Heart right ventricle (tissue), 16 donors: ENCODE measurements around the gene PLEKHG5. TPM values are rescaled to one million over a fixed set of nuclear protein-coding genes. Genes with fewer than 3 reads are reported as not detected.
A peak's percentile ranks its signal among the peaks of the same experiment; 100 is the strongest.

Source experiments
- ATAC-seq, 8 donors: fragments of 200-7000 bp; cut with Tn5 transposase; one replicate each; pipeline ENCODE4 v1.9.1; 2020; ENCODE audit warnings: mild to moderate bottlenecking in 8 of 8, moderate library complexity in 8 of 8, moderate number of reproducible peaks in 1 of 8
- DNase-seq, 2 donors: peaks; one replicate each; pipeline ENCODE4 v3.0.0-alpha.2; 2020
- H3K27ac ChIP-seq, 10 donors: fragments of 200-600 bp; sonication (generic) in 2 of 10; one replicate each; pipeline versions ENCODE4 v1.5.0 to v1.8.0; 2020 to 2022; ENCODE audit warnings: mild to moderate bottlenecking in 3 of 10
- H3K27me3 ChIP-seq, 7 donors: fragments of 200-600 bp; one replicate each; pipeline ENCODE4 v1.8.0; 2021 to 2022; ENCODE audit warnings: mild to moderate bottlenecking in 2 of 7
- H3K36me3 ChIP-seq, 9 donors: fragments of 200-600 bp; sonication (generic) in 1 of 9; one replicate each; pipeline versions ENCODE4 v1.5.0 to v1.8.0; 2020 to 2022; ENCODE audit warnings: mild to moderate bottlenecking in 2 of 9
- H3K4me1 ChIP-seq, 9 donors: fragments of 200-600 bp; sonication (generic) in 1 of 9; one replicate each; pipeline versions ENCODE4 v1.5.0 to v1.8.0; 2020 to 2022; ENCODE audit warnings: mild to moderate bottlenecking in 4 of 9
- H3K4me3 ChIP-seq, 10 donors: fragments of 200-600 bp; sonication (generic) in 2 of 10; one replicate each; pipeline versions ENCODE4 v1.5.0 to v1.8.0; 2020 to 2022; ENCODE audit warnings: mild to moderate bottlenecking in 7 of 10, moderate library complexity in 2 of 10
- H3K9me3 ChIP-seq, 11 donors: fragments of 200-600 bp in 10 of 11; sonication (generic) in 2 of 11; one replicate each; pipeline versions ENCODE4 v1.5.0 to v1.8.0; 2013 to 2022; ENCODE audit warnings: mild to moderate bottlenecking in 2 of 11, control low read depth in 1 of 11, moderate library complexity in 1 of 11
- CTCF ChIP-seq, 9 donors: fragments of 200-600 bp; sonication (generic) in 2 of 9; IDR thresholded peaks; one replicate each; pipeline versions ENCODE4 v1.5.0 to v1.8.0; 2021 to 2022; ENCODE audit warnings: antibody characterized with exemption in 9 of 9, mild to moderate bottlenecking in 5 of 9, moderate library complexity in 1 of 9
- WGBS, 2 donors: extraction: QIAGEN DNeasy Blood & Tissue Kit; methylation state at CpG; one replicate each; pipeline ENCODE4 v1.1.7; 2013; ENCODE audit warnings: inconsistent platforms in 1 of 2; 5-methylcytosine and 5-hydroxymethylcytosine counted together
- intact Hi-C, 10 donors: fragments of 100-400 bp; cut with DNase I; formaldehyde crosslinking; loops; one replicate each; pipeline versions ENCODE4 v1.11.1 to v1.14.2; 2022
- long read RNA-seq, 3 donors: library from polyadenylated mRNA; unstranded; transcript quantifications; one replicate each; pipeline ENCODE4 v2.0.0, GENCODE V29; 2020 to 2021
- polyA plus RNA-seq, 2 donors: library from polyadenylated mRNA; stranded (reverse); fragments of 200-250 nt; gene quantifications; one replicate each; pipeline ENCODE4 v1.2.3, GENCODE V29; 2013
- total RNA-seq, 10 donors: library from RNA; stranded (reverse); fragmentation: NEBNext Ultra II Directional in 3 of 10; extraction: Animal tissue kit (Norgen Biotek cat#: 25700) in 3 of 10; gene quantifications; one replicate each; pipeline versions ENCODE4 v1.2.1 to v1.2.4, GENCODE V29; 2021 to 2023
- donor health status: Arrhythmogenic right ventricular cardiomyopathy.
- donor health status: ischemic (EF 13 %, LVEDD 7.1; RV severe dilation, severe dysfunction).
- donor health status: healthy with polysubstance abuse.
- donor health status: DM: no; HTN: yes; CAD: no.
- donor health status: DM: no; HTN: no; CAD: no.
- donor health status: ischemic (EF 25% LVEDD 6.9; RV normal size, moderate dysfunction).
- donor health status: ischemic (EF 25% LVEDD 5.7; RV mildly dilated, moderate dysfunction).
- donor health status: healthy.
- donor health status: DM: yes; HTN: yes; CAD: no.
- donor health status: Ischemic cardiomyopathy.
- donor health status: ischemic (EF 35%, LVEDD 5.7; RV mildly dilated, moderate dysfunction).
- donor health status: nonischemic (EF 11% LVEDD 7.7; RV severe dilation, severe dysfunction).
- donor health status: DM: yes; HTN: yes; CAD: no.
- donor health status: PGD.
- donor health status: ischemic (EF 29% LVEDD 5.4; RV normal size, mild dysfunction).
- donor health status: nonischemic (EF 23%, LVEDD 6.1; RV moderate dilation, normal function).

Gene PLEKHG5, protein sequence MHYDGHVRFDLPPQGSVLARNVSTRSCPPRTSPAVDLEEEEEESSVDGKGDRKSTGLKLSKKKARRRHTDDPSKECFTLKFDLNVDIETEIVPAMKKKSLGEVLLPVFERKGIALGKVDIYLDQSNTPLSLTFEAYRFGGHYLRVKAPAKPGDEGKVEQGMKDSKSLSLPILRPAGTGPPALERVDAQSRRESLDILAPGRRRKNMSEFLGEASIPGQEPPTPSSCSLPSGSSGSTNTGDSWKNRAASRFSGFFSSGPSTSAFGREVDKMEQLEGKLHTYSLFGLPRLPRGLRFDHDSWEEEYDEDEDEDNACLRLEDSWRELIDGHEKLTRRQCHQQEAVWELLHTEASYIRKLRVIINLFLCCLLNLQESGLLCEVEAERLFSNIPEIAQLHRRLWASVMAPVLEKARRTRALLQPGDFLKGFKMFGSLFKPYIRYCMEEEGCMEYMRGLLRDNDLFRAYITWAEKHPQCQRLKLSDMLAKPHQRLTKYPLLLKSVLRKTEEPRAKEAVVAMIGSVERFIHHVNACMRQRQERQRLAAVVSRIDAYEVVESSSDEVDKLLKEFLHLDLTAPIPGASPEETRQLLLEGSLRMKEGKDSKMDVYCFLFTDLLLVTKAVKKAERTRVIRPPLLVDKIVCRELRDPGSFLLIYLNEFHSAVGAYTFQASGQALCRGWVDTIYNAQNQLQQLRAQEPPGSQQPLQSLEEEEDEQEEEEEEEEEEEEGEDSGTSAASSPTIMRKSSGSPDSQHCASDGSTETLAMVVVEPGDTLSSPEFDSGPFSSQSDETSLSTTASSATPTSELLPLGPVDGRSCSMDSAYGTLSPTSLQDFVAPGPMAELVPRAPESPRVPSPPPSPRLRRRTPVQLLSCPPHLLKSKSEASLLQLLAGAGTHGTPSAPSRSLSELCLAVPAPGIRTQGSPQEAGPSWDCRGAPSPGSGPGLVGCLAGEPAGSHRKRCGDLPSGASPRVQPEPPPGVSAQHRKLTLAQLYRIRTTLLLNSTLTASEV
- 10 to 100 TPM; 10.0 to 18.8 (median 15.3) TPM for total RNA-seq
- 10 to 100 TPM in 1 of 2 donors, 1 to 10 TPM in 1; 6.6 to 28.7 TPM for polyA plus RNA-seq
- long read RNA-seq, donor 1, partial matches to known transcripts: 3 of 6 reads
- long read RNA-seq, donor 1, other reads (novel, unspliced or antisense): 2 of 6 reads
- long read RNA-seq, donor 2, full-length matches to known transcripts: 3 of 17 reads
- long read RNA-seq, donor 2, partial matches to known transcripts: 11 of 17 reads
- long read RNA-seq, donor 2, other reads (novel, unspliced or antisense): 3 of 17 reads
- long read RNA-seq, donor 3, full-length matches to known transcripts: 1 of 8 reads
- long read RNA-seq, donor 3, partial matches to known transcripts: 5 of 8 reads
- long read RNA-seq, donor 3, other reads (novel, unspliced or antisense): 2 of 8 reads

GRCh38 chr1:6491480-6491962, at the start of gene PLEKHG5:
TSS of gene PLEKHG5 (minus strand) at chr1:6491667. CDS start at chr1:6477571, 14,096 bp downstream.
- WGBS, 2 donors: 58 to 71% methylated on average over 6 of the region's 6 CpGs
- Histone ChIP-seq H3K27me3 (peaks cover 0 to 27% (median 0%) of the 10 kb centered on the region in 7 donors), H3K27ac (peak within 1 kb of the TSS; percentile 16 to 89 (median 80)), H3K36me3 (no peaks in the 10 kb centered on the region), H3K4me3 (peak within 1 kb of the TSS; percentile 45 to 70 (median 64)), H3K9me3 (no peaks in the 10 kb centered on the region), H3K4me1 (peaks cover 14 to 92% (median 70%) of the 10 kb centered on the region in 9 donors)
- DNase-seq (peak in 1 of 2 donors; percentile 4), ATAC-seq (peak in 3 of 8 donors; percentile 4 to 46 (median 34))
- no peak for TF ChIP-seq CTCF (IDR thresholded peaks at IDR 0.05)
- intact Hi-C loops: loop anchor here in 1 of 10 donors (2.0 kb wide), 1 partner anchor 33 kb away; no protein-coding TSS in a partner anchor

DNA sequence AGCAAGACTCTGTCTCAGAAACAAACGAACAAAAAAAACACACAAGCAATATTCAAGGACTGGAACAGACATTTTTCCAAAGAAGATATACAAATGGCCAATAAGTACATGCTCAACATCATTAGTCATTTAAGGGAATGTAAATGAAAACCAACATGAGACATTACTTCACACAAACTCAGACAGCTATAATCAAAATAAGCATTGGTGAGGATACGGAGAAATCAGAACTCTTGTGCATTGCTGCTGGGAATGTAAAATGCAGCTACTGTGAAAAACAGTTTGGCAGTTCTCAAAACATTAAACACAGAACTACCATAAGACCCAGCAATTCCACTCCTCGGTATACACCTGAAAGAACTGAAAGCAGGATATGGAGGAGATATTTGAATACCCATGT, 47.5 kb upstream of the PLEKHG5 start:
- Histone ChIP-seq H3K36me3 (peaks cover 0 to 95% (median 11%) of the 10 kb centered on the region in 9 donors), H3K9me3 (no peaks in the 10 kb centered on the region), H3K4me3 (no peak overlapping the region), H3K27ac (no peak overlapping the region), H3K27me3 (no peaks in the 10 kb centered on the region), H3K4me1 (peaks cover 0 to 9% (median 3%) of the 10 kb centered on the region in 9 donors)
- no peak for TF ChIP-seq CTCF (IDR thresholded peaks at IDR 0.05)
- intact Hi-C loops: loop anchor here in 1 of 10 donors (10.0 kb wide), 1 partner anchor 54 kb away; no protein-coding TSS in a partner anchor
- 55 to 72% methylated on average over 3 of the region's 3 CpGs for WGBS, 2 donors
- DNase-seq (no peak), ATAC-seq (no peak)

DNA sequence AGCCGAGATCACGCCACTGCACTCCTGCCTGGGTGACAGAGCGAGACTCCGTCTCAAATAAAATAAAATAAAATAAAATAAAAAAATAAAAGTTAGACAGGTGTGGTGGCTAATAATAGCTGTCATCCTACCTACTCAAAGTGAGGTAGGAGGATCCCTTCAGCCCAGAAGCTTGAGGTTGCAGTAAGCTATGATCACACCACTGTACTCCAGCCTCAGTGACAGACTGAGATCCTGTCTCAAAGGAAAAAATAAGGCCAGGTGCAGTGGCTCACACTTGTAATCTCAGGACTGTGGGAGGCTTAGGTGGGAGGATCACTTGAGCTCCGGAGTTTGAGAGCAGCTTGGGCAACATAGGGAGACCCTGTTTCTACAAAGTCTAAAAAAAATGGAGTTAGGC, 44.8 kb upstream of the PLEKHG5 start:
- WGBS, 2 donors: 79 to 87% methylated on average over 5 of the region's 5 CpGs
- intact Hi-C loops: loop anchor here in 1 of 10 donors (10.0 kb wide), 1 partner anchor 51 kb away; no protein-coding TSS in a partner anchor
- Histone ChIP-seq H3K4me1 (peaks cover 0 to 9% (median 3%) of the 10 kb centered on the region in 9 donors), H3K36me3 (peaks cover 0 to 95% (median 31%) of the 10 kb centered on the region in 9 donors), H3K9me3 (no peaks in the 10 kb centered on the region), H3K27ac (no peak overlapping the region), H3K4me3 (no peak overlapping the region), H3K27me3 (no peaks in the 10 kb centered on the region)
- no peak for DNase-seq
- TF ChIP-seq CTCF (IDR thresholded peaks at IDR 0.05): no peak
- ATAC-seq: no peak
